MG63 (cell line): Measurements from ENCODE around the gene ADAMTSL1. TPM values are rescaled to one million over a fixed set of nuclear protein-coding genes. Genes with fewer than 3 reads are reported as not detected.

ENCODE experiments used
- DNase-seq: peaks from one replicate; pipeline ENCODE4 v3.0.0-alpha.2; 2020
- H3K27me3 ChIP-seq: fragments of 250-450 bp; sonication (Bioruptor Pico); 2 replicates; pipeline ENCODE4 v1.5.1; 2020; ENCODE audit warnings: mild to moderate bottlenecking, moderate library complexity
- H3K36me3 ChIP-seq: fragments of 250-450 bp; sonication (Bioruptor Pico); 2 replicates; pipeline ENCODE4 v1.5.1; 2020; ENCODE audit warnings: mild to moderate bottlenecking, moderate library complexity
- H3K4me3 ChIP-seq: fragments of 250-450 bp; sonication (Bioruptor Pico); 2 replicates; pipeline ENCODE4 v1.5.1; 2020; ENCODE audit warnings: mild to moderate bottlenecking, moderate library complexity
- H3K9me3 ChIP-seq: fragments of 250-450 bp; sonication (Bioruptor Pico); 2 replicates; pipeline ENCODE4 v1.5.1; 2020; ENCODE audit warnings: mild to moderate bottlenecking, moderate library complexity
- total RNA-seq: library from RNA; depleted of rRNA; stranded (reverse); fragments of >200 nt; shearing (Covaris generic); gene quantifications from 2 replicates; pipeline ENCODE4 v1.2.3, GENCODE V29; 2014; ENCODE audit warnings: low replicate concordance

Gene ADAMTSL1
- total RNA-seq, 1 experiment from 2014 or later, result 62.9 TPM

DNA sequence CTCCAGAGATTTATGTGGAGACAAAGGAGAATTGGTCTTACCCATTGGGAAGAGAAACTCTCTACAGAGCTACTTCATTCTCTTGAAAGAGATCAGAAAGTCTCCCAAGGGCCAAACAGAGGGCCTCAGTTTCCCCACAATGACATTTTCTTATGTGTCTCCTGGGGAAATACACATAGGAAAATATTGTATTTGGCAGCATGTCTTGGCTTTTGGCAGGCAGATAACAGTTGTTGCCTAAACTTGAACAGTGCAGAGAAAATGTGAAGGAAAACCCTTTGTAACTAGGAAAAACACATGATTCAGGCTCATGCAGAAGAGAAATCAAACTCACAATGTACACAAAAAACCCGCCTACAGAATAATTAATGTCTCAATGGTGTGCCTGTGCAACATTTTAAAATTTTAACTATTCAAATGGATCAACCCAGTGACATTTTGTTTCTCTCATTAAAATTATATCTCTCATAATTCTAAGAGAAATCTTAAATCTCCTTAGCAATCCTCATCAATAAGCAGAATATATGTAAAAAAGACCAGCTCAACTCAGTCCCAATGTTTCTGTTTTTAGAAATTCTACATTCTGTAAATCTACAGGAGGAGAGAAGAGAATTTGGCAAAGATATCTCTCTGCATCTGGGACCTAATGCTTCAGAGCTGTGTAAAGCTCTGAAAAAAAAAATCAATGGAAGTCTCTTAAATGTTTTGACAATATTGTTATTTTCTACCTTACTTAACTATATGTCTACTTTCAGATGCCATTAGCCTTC, 205.1 kb downstream of the ADAMTSL1 start:
- peak; percentile 24 for DNase-seq
- Histone ChIP-seq H3K9me3 (no peaks in the 10 kb centered on the region), H3K36me3 (peaks cover 57% of the 10 kb centered on the region)

GRCh38 chr9:18682907-18683306, 209.0 kb downstream of the ADAMTSL1 start:
- H3K9me3 ChIP-seq, result no peaks in the 10 kb centered on the region
- H3K4me3 ChIP-seq, result no peak overlapping the region
- peaks cover 79% of the 10 kb centered on the region for H3K36me3 ChIP-seq
- no peaks in the 10 kb centered on the region for H3K27me3 ChIP-seq
- DNase-seq, result no peak

More for the DNA sequence above, 205.1 kb downstream of the ADAMTSL1 start:
- no peaks in the 10 kb centered on the region for H3K27me3 ChIP-seq
- H3K4me3 ChIP-seq, result no peak overlapping the region

- Histone ChIP-seq H3K27me3 (no peaks in the 10 kb centered on the region), H3K4me3 (no peak overlapping the region), H3K9me3 (no peaks in the 10 kb centered on the region), H3K36me3 (peaks cover 75% of the 10 kb centered on the region)
- no peak for DNase-seq
Observed at GRCh38 chr9:18683312-18683711, 209.4 kb downstream of the ADAMTSL1 start.

- peaks cover 70% of the 10 kb centered on the region for H3K36me3 ChIP-seq
- no peaks in the 10 kb centered on the region for H3K27me3 ChIP-seq
- no peak for DNase-seq
- no peaks in the 10 kb centered on the region for H3K9me3 ChIP-seq
- no peak overlapping the region for H3K4me3 ChIP-seq
Observed at GRCh38 chr9:18683851-18684250, 209.9 kb downstream of the ADAMTSL1 start.

DNA sequence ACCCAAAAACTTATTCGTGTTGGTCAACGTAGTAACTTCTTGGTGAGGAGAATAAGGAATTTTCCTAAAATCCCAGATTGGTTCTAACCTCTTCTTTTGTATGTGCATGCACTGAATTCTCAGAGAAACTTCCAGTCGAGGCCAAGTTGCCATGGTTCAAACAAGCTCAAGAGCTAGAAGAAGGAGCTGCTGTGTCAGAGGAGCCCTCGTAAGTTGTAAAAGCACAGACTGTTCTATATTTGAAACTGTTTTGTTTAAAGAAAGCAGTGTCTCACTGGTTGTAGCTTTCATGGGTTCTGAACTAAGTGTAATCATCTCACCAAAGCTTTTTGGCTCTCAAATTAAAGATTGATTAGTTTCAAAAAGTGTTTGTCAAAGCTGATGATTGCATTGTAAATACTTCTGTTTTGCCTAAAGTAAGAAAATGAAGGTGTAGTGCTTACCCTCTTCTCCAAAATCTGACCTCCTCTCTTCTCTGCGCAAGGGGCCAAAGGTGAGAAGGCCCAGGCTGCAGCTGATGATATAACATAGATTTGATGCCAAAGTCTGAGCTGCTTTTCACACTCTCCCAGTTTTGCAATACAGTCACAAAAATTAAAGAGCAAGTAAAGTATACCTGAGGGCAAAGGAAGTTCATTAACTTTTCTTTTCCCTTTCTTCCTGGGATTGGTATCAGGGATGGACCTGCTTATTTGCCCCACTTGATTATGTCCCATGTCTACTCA, 210.8 kb downstream of the ADAMTSL1 start:
- Histone ChIP-seq H3K36me3 (peaks cover 67% of the 10 kb centered on the region), H3K9me3 (no peaks in the 10 kb centered on the region), H3K4me3 (no peak overlapping the region), H3K27me3 (no peaks in the 10 kb centered on the region)
- DNase-seq, result no peak

DNA sequence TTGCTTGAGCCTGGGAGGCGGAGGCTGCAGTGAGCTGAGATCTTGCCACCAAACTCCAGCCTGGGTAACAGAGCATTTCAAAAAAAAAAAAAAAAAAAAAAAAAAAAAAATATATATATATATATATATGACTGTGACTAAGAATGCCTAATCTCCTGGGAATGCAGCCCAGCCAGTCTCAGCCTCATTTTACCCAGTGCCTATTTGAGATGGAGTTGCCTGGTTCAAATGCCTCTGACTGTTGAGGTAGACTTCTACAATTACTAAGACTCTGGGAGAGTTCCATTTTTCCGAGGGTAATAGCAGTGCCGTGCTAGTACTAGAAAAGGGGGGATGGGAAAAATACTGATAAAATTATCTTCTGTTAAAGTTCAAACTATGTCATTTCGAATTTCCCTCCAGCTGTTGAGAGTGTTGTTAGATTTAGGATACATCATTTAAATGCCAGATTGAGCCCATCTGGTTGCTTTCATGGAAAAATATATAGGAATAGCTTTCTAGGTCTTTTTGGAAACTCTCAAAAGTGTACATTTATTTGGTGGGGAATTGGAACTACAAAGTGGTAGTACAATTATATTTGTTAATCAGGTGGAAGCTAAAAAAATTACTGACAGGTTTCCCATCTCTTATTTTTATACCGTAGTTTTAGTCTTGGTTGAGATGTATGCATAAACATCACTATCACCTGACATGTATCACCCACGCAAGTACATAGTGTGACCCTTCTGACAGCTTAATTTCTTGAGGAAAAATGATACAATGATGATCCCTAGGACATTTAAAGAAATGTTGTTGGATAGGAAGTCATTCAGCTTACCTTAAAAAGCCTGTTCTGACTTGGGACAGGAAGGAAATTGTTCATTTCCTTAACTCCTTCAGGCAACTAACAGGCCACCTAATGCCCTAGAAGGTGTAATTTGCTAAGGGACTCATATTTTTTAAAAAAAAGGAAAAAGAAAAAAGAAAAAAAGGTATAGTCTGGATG, 214.9 kb downstream of the ADAMTSL1 start:
- Histone ChIP-seq H3K4me3 (no peak overlapping the region), H3K9me3 (0 out of 2 replicates have a peak, but pooled peaks cover 4% of the 10 kb centered on the region), H3K36me3 (peaks cover 67% of the 10 kb centered on the region), H3K27me3 (no peaks in the 10 kb centered on the region)
- DNase-seq, result no peak

DNA sequence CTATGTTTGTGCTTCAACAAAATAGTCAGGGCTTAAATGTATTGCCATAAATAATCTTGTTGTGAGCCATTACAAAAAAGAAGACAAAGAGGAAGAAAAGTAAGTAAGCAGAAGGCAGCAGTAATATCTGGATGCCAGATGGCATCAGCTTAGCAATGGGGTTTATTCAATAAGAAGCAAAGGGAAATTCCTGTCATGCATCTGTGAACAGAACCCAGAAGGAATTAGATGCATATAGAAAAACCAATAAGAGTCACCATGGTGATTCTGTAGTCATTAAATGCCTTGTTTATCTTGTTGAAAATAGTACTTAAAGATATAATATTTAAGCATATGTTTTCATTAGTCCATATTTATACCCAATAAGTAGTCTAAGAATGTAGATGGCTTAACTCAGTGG, 216.0 kb downstream of the ADAMTSL1 start:
- Histone ChIP-seq H3K9me3 (peaks cover 12% of the 10 kb centered on the region; the same call in 1 of the 2 replicates), H3K36me3 (peaks cover 67% of the 10 kb centered on the region), H3K27me3 (no peaks in the 10 kb centered on the region), H3K4me3 (no peak overlapping the region)
- DNase-seq, result no peak

DNA sequence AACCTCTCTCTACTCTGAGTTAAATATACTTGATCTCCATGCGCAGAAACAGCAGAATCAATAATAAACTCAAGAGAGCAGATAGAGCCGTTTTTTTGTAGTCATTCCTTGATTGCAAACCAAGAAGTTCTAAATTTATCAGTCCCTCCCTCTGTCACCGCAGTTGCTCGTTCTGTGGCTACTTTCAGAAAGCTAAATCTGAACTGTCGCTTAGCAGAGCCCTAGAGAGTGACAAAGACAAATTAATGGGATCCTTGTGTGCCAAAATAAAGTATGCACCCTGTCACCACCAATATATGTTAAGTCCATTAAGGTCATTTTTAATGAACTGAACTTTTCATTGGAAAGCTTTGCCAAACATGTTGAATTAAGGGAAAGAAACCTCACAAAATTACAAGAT, 218.3 kb downstream of the ADAMTSL1 start:
- Histone ChIP-seq H3K36me3 (peaks cover 66% of the 10 kb centered on the region), H3K4me3 (no peak overlapping the region), H3K27me3 (no peaks in the 10 kb centered on the region), H3K9me3 (peaks cover 13% of the 10 kb centered on the region; the same call in 1 of the 2 replicates)
- DNase-seq, result no peak

DNA sequence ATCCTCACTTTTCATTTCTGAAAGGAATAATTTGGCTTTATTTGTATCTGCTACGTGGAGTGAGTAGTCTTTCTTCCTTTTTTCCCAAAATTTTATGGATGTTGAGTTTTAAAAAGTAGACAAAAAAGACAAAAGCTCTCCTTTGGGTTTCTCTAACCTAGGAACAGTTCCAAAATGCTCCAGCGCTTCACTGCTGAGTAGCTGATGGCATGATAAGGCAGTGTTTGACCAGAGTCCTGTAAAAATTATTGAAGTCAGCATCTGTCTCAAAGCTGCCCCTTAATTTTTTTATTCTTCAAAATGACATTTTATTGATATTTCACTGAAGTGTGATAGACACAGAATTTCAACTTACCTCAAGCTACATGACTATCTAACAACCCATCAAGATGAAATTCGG, 219.0 kb downstream of the ADAMTSL1 start:
- H3K36me3 ChIP-seq, result peaks cover 62% of the 10 kb centered on the region
- DNase-seq, result no peak

DNA sequence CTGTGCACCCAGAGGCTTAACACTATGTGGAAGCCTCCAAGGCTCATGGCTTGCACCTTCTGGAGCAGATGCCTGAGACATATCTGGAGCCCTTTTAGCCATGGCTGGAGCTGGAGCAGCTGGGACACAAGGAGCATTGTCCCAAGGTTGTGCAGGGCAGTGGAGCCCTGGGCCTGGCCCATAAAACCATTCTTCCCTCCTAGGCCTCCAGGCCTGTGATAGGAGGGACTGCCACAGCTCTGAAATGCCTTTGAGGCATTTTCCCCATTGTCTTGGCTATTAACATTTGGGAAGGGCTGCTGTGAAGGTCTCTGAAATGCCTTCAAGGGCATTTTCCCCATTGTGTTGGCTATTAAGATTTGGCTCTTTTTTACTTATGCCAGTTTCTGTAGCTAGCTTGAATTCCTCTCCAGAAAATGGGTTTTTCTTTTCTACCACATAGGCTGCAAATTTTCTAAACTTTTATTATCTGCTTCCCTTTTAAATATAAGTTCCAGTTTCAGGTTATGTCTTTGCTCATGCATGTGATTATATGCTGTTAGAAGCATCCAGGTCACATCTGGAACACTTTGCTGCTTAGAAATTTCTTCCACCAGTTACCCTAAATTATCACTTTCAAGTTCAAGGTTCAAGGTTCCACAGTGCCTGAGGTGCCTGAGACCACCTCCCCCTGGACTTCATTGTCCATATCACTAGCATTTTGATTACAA, 221.2 kb downstream of the ADAMTSL1 start:
- H3K36me3 ChIP-seq, result peaks cover 66% of the 10 kb centered on the region

More for the DNA sequence above, 219.0 kb downstream of the ADAMTSL1 start:
- Histone ChIP-seq H3K9me3 (peaks cover 13% of the 10 kb centered on the region; the same call in 1 of the 2 replicates), H3K27me3 (no peaks in the 10 kb centered on the region), H3K4me3 (no peak overlapping the region)

GRCh38 chr9:18698992-18699391, 225.0 kb downstream of the ADAMTSL1 start:
- Histone ChIP-seq H3K27me3 (no peaks in the 10 kb centered on the region), H3K36me3 (peaks cover 60% of the 10 kb centered on the region), H3K9me3 (peaks cover 10% of the 10 kb centered on the region; the same call in 1 of the 2 replicates), H3K4me3 (no peak overlapping the region)
- DNase-seq, result no peak

More for the DNA sequence above, 221.2 kb downstream of the ADAMTSL1 start:
- no peak for DNase-seq
- Histone ChIP-seq H3K9me3 (peaks cover 13% of the 10 kb centered on the region; the same call in 1 of the 2 replicates), H3K4me3 (no peak overlapping the region), H3K27me3 (no peaks in the 10 kb centered on the region)

DNA sequence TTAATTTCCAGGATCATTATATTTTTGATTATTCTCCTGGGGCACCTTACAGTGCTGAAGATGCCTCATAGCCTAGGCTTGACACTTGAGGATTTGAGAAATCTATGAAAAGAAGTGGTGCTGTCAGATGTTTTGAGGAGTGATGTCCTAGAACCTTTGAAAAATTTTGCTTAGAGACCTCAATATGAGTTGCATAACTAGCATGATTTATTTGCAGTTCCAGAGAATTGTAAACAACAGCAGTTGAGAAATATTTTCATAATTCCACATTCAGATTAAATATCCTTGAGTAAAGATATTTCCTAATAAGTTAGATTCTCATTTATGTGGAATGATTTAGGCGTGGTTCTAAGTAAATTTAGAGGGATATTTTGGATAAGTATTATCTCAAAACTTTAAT, 225.8 kb downstream of the ADAMTSL1 start:
- Histone ChIP-seq H3K27me3 (no peaks in the 10 kb centered on the region), H3K36me3 (peaks cover 56% of the 10 kb centered on the region), H3K9me3 (peaks cover 3% of the 10 kb centered on the region; the same call in 1 of the 2 replicates), H3K4me3 (no peak overlapping the region)
- DNase-seq, result no peak

- DNase-seq, result no peak
- H3K4me3 ChIP-seq, result no peak overlapping the region
- no peaks in the 10 kb centered on the region for H3K9me3 ChIP-seq
- peaks cover 46% of the 10 kb centered on the region for H3K36me3 ChIP-seq
- H3K27me3 ChIP-seq, result no peaks in the 10 kb centered on the region
Observed at GRCh38 chr9:18700714-18701113, 226.8 kb downstream of the ADAMTSL1 start.

GRCh38 chr9:18703151-18703900, 229.4 kb downstream of the ADAMTSL1 start:
- Histone ChIP-seq H3K36me3 (peaks cover 48% of the 10 kb centered on the region), H3K4me3 (no peak overlapping the region), H3K9me3 (no peaks in the 10 kb centered on the region), H3K27me3 (no peaks in the 10 kb centered on the region)
- DNase-seq, result no peak

DNA sequence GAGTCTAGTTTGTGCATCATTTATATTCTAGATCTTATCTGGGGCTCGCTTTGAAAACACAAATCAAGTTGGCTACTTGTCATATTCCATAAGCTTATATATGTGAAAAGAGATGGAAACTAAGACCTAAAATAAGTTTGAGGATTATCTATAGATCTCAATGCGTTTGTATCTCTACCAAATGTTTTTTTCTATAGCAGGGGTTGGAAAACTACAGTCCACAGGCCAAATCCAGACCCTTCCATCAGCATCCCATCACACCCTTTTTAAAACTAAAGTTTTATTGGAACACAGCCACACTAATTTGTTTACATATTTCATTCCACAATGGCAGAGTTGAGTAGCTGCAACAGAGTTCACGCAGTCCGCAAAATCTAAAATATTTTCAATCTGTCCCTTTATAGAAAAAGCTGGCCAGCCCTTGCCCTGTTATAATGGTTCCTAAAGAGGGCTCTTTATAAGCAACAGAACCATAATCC, 230.0 kb downstream of the ADAMTSL1 start:
- Histone ChIP-seq H3K27me3 (no peaks in the 10 kb centered on the region), H3K4me3 (no peak overlapping the region), H3K36me3 (peaks cover 48% of the 10 kb centered on the region), H3K9me3 (peaks cover 1% of the 10 kb centered on the region; the same call in 1 of the 2 replicates)
- no peak for DNase-seq
